ENCODE measurements around the gene SMIM32. TPM values are rescaled to one million over a fixed set of nuclear protein-coding genes. Genes with fewer than 3 reads are reported as not detected.
A peak's percentile ranks its signal among the peaks of the same experiment; 100 is the strongest.

SMIM32 gene
- total and polyA plus RNA-seq, 12 donors = not detected

- DNase-seq = peak in 2 of 7 donors; percentile 1 to 5
- no peaks in the 10 kb centered on the region for H3K4me1 ChIP-seq (replicated peaks in 1 of 2)
- H3K36me3 ChIP-seq (replicated peaks in 1 of 2) = no peaks in the 10 kb centered on the region
- WGBS, 4 donors = 66 to 100% (median 70%) methylated on average over 2 to 3 of the region's 3 CpGs
- no peak overlapping the region for H3K4me3 ChIP-seq
- TF ChIP-seq POLR2A (IDR thresholded peaks at IDR 0.05) (no peak), CTCF (IDR thresholded peaks at IDR 0.05) (no peak)
- peaks cover 0 to 4% (median 0%) of the 10 kb centered on the region in 3 donors for H3K9me3 ChIP-seq (replicated peaks in 1 of 3)
- no peaks in the 10 kb centered on the region for H3K27me3 ChIP-seq
- H3K27ac ChIP-seq = no peak overlapping the region
- intact Hi-C loops (cut with DNase I) = loop anchor here in 1 of 2 donors (10.0 kb wide), 1 partner anchor 316 kb away; no protein-coding TSS in a partner anchor
Observed at GRCh38 chr5:136200761-136201160, 7.8 kb upstream of the SMIM32 start.

DNA sequence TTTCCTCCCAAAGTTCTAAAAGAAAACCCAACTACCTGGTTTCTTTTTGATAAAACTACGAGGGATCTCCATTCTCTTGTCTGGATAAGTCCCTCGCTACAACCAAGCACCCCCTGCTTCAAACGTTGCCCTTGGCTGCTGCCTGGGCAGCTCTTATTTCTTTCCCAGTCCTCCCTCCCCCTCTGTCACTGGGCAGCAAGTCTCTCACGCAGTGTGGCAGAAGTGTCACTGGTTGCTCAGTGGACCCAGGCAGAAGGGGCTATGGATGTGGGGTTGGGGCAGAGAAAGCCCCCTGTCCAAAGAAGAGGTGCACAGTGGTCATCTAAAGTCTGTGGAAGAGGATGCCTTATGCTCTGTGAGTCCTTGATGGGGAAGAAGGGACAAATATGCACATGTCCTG is 7.2 kb upstream of the SMIM32 start:
- H3K36me3 ChIP-seq (replicated peaks in 1 of 2) = no peaks in the 10 kb centered on the region
- H3K9me3 ChIP-seq (replicated peaks in 1 of 3) = peaks cover 0 to under 1% (median 0%) of the 10 kb centered on the region in 3 donors
- WGBS, 4 donors = 57 to 63% (median 61%) methylated on average over 4 of the region's 4 CpGs
- intact Hi-C loops (cut with DNase I) = loop anchor here in 1 of 2 donors (10.0 kb wide), 1 partner anchor 315 kb away; no protein-coding TSS in a partner anchor
- no peak for TF ChIP-seq POLR2A (IDR thresholded peaks at IDR 0.05)
- no peak for TF ChIP-seq CTCF (IDR thresholded peaks at IDR 0.05)
- no peak overlapping the region for H3K27ac ChIP-seq
- H3K4me3 ChIP-seq = no peak overlapping the region
- H3K4me1 ChIP-seq (replicated peaks in 1 of 2) = no peaks in the 10 kb centered on the region
- DNase-seq = peak in 1 of 7 donors; percentile 3
- H3K27me3 ChIP-seq = no peaks in the 10 kb centered on the region

DNA sequence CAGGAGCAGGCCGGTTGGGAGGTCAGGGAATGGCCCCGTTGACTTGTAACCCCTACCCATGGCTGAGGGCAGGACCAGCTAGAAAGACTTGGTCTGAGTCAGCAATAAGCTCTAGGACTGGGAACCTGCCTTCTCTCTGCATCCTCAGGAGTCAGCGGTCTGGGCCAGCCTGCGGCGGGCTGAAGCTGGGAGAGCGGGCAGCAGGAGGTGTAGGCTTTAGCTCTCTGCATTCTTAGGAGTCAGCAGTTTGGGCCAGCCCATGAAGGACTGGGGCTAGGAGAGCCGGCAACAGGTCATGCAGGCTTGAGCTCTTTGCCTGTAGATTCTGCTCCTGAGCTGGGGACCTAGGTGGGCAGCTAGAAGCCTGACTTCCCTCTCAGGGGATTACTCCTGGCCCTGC is 6.4 kb upstream of the SMIM32 start:
- no peaks in the 10 kb centered on the region for H3K4me1 ChIP-seq (replicated peaks in 1 of 2)
- intact Hi-C loops (cut with DNase I) = no loop called here
- WGBS, 4 donors = 76 to 88% (median 88%) methylated on average over 2 to 7 of the region's 7 CpGs
- TF ChIP-seq CTCF (IDR thresholded peaks at IDR 0.05) (no peak), POLR2A (IDR thresholded peaks at IDR 0.05) (no peak)
- no peaks in the 10 kb centered on the region for H3K9me3 ChIP-seq (replicated peaks in 1 of 3)
- no peaks in the 10 kb centered on the region for H3K36me3 ChIP-seq (replicated peaks in 1 of 2)
- DNase-seq = no peak
- H3K27me3 ChIP-seq = no peaks in the 10 kb centered on the region
- H3K27ac ChIP-seq = no peak overlapping the region
- no peak overlapping the region for H3K4me3 ChIP-seq

DNA sequence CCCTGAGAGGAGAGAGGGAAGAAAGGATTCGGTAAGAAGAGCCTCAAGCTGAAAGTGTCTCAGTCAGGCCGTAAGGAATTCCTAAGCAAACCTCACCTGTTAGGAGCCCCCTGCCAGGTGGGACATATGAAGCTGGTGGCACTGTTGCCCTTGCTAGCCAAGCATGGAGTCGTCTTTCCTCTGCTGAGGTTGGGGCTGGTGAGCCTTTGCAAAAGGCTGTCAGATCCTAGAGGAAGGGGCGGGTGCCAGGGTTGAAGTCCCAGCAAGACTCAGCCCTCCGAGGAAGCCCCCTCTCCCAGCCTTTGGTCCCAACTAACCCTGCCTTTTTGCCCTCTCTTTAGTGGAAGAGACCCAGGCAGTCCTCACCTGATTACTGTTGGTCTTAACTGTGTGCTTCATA is 5.5 kb upstream of the SMIM32 start:
- TF ChIP-seq POLR2A (IDR thresholded peaks at IDR 0.05) = no peak
- Histone ChIP-seq H3K4me1 (replicated peaks in 1 of 2) (no peaks in the 10 kb centered on the region), H3K9me3 (replicated peaks in 1 of 3) (no peaks in the 10 kb centered on the region), H3K27me3 (no peaks in the 10 kb centered on the region), H3K4me3 (no peak overlapping the region), H3K27ac (no peak overlapping the region), H3K36me3 (replicated peaks in 1 of 2) (no peaks in the 10 kb centered on the region)
- WGBS, 4 donors = 79 to 90% (median 83%) methylated on average over 4 to 5 of the region's 5 CpGs
- intact Hi-C loops (cut with DNase I) = no loop called here
- peak in 1 of 7 donors; percentile 5 for DNase-seq

DNA sequence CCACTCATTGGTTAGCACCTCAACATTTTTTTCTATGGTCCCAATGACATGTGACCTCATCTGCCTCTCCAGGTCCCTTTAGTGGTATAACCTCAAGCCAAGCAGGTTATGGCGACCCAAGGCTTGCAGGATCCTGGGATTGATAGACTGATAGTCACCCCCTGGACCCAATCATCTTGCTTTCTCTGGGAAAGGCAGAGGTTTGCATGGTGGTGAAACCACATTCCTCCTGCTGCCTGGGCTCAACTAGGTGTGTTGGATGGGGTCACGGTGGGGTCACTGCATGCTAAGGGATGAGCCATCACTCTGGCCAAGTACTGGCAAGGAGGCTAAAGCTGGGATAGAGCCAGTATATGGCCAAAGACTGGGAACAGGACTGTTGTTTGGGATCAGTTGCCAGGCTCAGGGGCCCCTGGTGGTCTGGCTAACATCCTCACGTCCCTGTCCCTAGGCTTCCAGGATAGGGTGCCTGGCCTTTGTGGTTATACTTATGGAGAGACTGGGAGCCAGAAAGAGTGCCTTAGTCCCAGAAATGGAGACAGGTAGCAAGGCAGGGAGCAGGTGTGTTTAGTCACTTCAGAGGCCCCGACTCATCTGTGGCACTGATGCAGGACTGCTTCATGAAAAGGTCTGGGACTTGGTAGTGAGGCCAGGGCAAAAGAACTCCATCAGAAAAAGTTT is 4.6 kb upstream of the SMIM32 start:
- Histone ChIP-seq H3K36me3 (replicated peaks in 1 of 2) (no peaks in the 10 kb centered on the region), H3K27ac (no peak overlapping the region), H3K9me3 (replicated peaks in 1 of 3) (no peaks in the 10 kb centered on the region), H3K4me1 (replicated peaks in 1 of 2) (peaks cover 0 to 5% of the 10 kb centered on the region in 2 donors), H3K4me3 (no peak overlapping the region), H3K27me3 (peaks cover 7% of the 10 kb centered on the region)
- DNase-seq = no peak
- intact Hi-C loops (cut with DNase I) = no loop called here
- WGBS, 4 donors = 90 to 92% (median 91%) methylated on average over 3 to 4 of the region's 4 CpGs
- TF ChIP-seq POLR2A (IDR thresholded peaks at IDR 0.05) (no peak), CTCF (IDR thresholded peaks at IDR 0.05) (no peak)

Measured in adrenal gland (tissue), 12 donors.